Measurements from ENCODE around the gene FRMD4B. TPM values are rescaled to one million over a fixed set of nuclear protein-coding genes. Genes with fewer than 3 reads are reported as not detected.
A peak's percentile ranks its signal among the peaks of the same experiment; 100 is the strongest.
"Not testable (repeated sequence)": the region's sequence is repeated elsewhere in the genome, so short reads cannot be mapped to it uniquely, and the experiment has no call there.

Gene FRMD4B
- total and polyA plus RNA-seq, 7 donors: 8.2 to 21.5 (median 13.2) TPM

DNA sequence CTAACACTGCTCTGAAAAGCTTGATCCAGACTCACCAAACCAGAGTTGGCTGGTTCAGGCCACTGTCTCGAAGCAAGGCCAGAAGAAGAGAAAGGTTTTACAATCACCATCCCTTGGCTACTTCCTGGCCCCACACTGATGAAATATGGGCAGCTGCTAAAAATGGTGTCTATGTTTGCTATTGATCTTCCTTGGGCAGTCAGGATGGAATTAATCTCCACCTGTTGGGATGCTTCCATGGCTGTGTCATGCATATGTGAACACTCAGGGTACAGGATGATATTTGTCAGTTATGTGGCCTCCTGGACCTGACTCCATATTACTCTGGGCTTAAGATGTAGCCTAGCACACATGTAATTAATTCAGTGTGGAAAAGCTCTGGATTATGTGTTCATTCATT, 61.9 kb downstream of the FRMD4B start:
- intact Hi-C loops (cut with DNase I): no loop called here
- 88 to 95% methylated on average over 1 of the region's 1 CpG for WGBS, 2 donors
- Histone ChIP-seq H3K27me3 (no peaks in the 10 kb centered on the region), H3K27ac (no peak overlapping the region), H3K4me3 (no peak overlapping the region), H3K9me3 (no peaks in the 10 kb centered on the region), H3K4me1 (peaks cover 0 to 7% (median 2%) of the 10 kb centered on the region in 4 donors), H3K36me3 (no peaks in the 10 kb centered on the region)
- no peak for DNase-seq
- TF ChIP-seq POLR2A (IDR thresholded peaks at IDR 0.05) (no peak), EP300 (IDR thresholded peaks at IDR 0.05) (no peak), POLR2AphosphoS5 (IDR thresholded peaks at IDR 0.05) (no peak)
- TF ChIP-seq, protein P1, sequence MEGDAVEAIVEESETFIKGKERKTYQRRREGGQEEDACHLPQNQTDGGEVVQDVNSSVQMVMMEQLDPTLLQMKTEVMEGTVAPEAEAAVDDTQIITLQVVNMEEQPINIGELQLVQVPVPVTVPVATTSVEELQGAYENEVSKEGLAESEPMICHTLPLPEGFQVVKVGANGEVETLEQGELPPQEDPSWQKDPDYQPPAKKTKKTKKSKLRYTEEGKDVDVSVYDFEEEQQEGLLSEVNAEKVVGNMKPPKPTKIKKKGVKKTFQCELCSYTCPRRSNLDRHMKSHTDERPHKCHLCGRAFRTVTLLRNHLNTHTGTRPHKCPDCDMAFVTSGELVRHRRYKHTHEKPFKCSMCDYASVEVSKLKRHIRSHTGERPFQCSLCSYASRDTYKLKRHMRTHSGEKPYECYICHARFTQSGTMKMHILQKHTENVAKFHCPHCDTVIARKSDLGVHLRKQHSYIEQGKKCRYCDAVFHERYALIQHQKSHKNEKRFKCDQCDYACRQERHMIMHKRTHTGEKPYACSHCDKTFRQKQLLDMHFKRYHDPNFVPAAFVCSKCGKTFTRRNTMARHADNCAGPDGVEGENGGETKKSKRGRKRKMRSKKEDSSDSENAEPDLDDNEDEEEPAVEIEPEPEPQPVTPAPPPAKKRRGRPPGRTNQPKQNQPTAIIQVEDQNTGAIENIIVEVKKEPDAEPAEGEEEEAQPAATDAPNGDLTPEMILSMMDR (IDR thresholded peaks at IDR 0.05): no peak

DNA sequence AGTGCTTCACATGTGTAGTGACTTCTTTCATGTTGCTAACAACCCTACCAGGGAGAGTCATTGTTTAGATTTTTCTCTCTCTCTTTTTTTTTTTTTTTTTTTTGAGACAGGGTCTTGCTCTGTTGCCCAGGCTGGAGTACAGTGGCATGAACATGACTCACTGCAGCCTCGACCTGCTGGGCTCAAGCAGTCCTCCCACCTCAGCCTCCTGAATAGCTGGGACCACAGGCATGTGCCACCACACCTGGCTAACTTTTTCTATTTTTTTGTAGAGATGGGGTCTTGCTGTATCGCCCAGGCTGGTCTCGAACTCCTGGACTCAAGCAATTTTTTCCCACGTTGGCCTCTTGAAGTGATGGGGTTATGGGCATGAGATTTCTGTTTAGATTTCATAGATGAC, 63.4 kb downstream of the FRMD4B start:
- H3K4me1 ChIP-seq; H3K4me3 ChIP-seq; intact Hi-C loops (cut with DNase I); H3K27me3 ChIP-seq; H3K9me3 ChIP-seq; DNase-seq; H3K36me3 ChIP-seq: not testable (repeated sequence)
- 89 to 92% methylated on average over 4 of the region's 4 CpGs for WGBS, 2 donors
- peak overlapping the region in 1 of 4 donors; percentile 53 for H3K27ac ChIP-seq

DNA sequence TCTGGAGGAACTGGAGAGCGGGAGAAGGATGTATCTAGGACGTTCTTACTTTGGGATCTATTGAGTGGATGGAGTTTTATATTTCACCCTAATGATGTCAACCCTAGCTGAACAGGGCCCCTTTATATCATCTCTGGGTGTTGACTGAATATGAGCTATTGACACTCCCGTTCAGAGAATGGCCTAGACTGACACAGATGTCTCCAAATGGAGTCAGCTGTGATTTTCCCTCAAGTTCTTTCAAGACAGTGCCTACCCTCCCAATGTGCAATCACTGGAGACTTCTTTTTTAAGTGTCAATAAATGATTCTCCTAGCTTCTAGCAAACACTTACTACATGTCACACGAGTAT, 63.8 kb downstream of the FRMD4B start:
- Histone ChIP-seq H3K9me3 (no peaks in the 10 kb centered on the region), H3K27ac (peak overlapping the region in 1 of 4 donors; percentile 53), H3K4me3 (no peak overlapping the region), H3K27me3 (no peaks in the 10 kb centered on the region), H3K4me1 (peaks cover 0 to 3% (median 0%) of the 10 kb centered on the region in 4 donors), H3K36me3 (no peaks in the 10 kb centered on the region)
- WGBS, 2 donors: 87 to 91% methylated on average over 4 of the region's 4 CpGs
- DNase-seq: no peak
- intact Hi-C loops (cut with DNase I): no loop called here
- TF ChIP-seq, protein P1 (IDR thresholded peaks at IDR 0.05): no peak
- TF ChIP-seq POLR2AphosphoS5 (IDR thresholded peaks at IDR 0.05) (no peak), POLR2A (IDR thresholded peaks at IDR 0.05) (no peak), EP300 (IDR thresholded peaks at IDR 0.05) (no peak)

DNA sequence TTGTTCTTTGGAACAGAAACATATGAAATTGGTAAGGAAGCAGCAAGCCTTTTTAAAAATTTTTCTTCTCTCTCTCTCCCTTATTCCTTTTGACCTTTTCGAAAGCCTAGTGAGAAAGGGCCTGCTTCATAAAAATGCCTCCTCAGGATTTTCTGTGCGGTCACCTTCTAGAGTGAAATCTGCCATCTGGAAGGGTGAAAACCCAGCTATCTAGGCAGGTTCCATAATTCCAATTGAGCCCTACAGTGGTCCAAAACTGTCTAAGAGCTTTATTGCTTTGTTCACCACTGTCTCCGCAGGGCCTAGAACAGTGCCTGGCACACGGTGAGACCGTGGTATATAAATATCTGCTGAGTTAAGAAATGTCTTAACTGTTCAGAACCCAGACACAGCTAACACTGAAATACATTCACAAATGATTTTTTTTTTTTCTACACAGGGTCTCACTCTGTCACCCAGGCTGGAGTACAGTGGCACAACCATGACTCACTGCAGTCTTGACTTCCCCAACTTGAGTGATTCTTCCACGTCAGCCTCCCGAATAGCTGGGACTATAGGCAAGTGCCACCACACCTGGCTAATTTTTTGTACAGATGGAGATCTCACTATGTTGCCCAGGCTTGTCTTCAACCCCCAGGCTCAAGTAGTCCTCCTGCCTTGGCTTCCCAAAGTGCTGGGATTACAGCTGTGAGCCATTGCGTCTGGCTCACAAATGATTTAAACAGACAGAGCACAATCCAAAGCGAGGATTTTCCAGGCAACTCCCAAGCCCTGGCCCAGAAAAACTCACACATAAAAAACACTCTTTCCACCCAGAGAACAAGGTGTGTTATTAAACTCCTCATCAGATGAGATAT, 64.4 kb downstream of the FRMD4B start:
- H3K27ac ChIP-seq: peak overlapping the region in 3 of 4 donors; percentile 46 to 60 (median 53)
- 92 to 93% methylated on average over 9 of the region's 9 CpGs for WGBS, 2 donors
- no peaks in the 10 kb centered on the region for H3K36me3 ChIP-seq
- H3K4me3 ChIP-seq: no peak overlapping the region
- no peaks in the 10 kb centered on the region for H3K9me3 ChIP-seq
- intact Hi-C loops (cut with DNase I): no loop called here
- no peak for DNase-seq
- H3K27me3 ChIP-seq: no peaks in the 10 kb centered on the region
- peaks cover 0 to 3% (median 0%) of the 10 kb centered on the region in 4 donors for H3K4me1 ChIP-seq
- TF ChIP-seq POLR2A (IDR thresholded peaks at IDR 0.05) (no peak), POLR2AphosphoS5 (IDR thresholded peaks at IDR 0.05) (no peak), EP300 (IDR thresholded peaks at IDR 0.05) (no peak)
- TF ChIP-seq, protein P1 (IDR thresholded peaks at IDR 0.05): no peak

DNA sequence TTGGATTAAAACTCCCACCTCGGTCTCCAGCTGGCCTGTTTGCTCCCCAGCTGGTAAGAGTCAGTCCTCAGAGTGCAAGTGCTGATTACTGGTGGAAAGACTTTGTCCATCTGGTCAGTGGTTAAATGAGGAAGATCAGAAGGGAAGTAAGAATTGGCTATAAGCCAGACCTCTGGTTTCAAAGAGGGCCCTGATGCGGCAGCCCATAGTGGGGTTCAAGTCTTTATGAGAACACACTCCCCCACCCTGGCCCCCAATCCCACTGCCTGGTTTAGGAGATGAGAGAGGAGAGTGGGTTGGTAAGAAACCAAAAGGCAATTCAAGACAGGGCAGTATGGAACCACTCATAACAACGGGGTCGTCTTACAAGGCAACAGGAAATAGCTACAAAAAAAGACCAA, 65.0 kb downstream of the FRMD4B start:
- peaks cover 0 to 3% (median 0%) of the 10 kb centered on the region in 4 donors for H3K4me1 ChIP-seq
- no peak overlapping the region for H3K4me3 ChIP-seq
- no peaks in the 10 kb centered on the region for H3K36me3 ChIP-seq
- DNase-seq: peak; percentile 70
- H3K27ac ChIP-seq: peak overlapping the region; percentile 31 to 60 (median 50)
- H3K9me3 ChIP-seq: no peaks in the 10 kb centered on the region
- TF ChIP-seq, protein P1 (IDR thresholded peaks at IDR 0.05): no peak
- TF ChIP-seq POLR2AphosphoS5 (IDR thresholded peaks at IDR 0.05): peak in 3 of 4 donors; percentile 34 to 49 (median 38)
- 60 to 83% methylated on average over 4 of the region's 4 CpGs for WGBS, 2 donors
- intact Hi-C loops (cut with DNase I): no loop called here
- H3K27me3 ChIP-seq: no peaks in the 10 kb centered on the region
